ENCODE data around the gene PLBD2.

The PLBD2 gene

GRCh38 chr12:113396200-113396599, 37.8 kb downstream of the PLBD2 start:
- no peak for ATAC-seq
- DNase-seq = no peak

- no peak for DNase-seq
- ATAC-seq = no peak
Observed at GRCh38 chr12:113396828-113397496, 38.6 kb downstream of the PLBD2 start.

GRCh38 chr12:113397497-113398197, 39.3 kb downstream of the PLBD2 start:
- DNase-seq = no peak
- ATAC-seq = no peak

- ATAC-seq (no peak), DNase-seq (no peak)
Observed at GRCh38 chr12:113398346-113399290, 40.2 kb downstream of the PLBD2 start.

GRCh38 chr12:113399490-113399889, 41.1 kb downstream of the PLBD2 start:
- DNase-seq (no peak), ATAC-seq (no peak)

- DNase-seq (no peak), ATAC-seq (no peak)
Observed at GRCh38 chr12:113400362-113400761, 42.0 kb downstream of the PLBD2 start.

GRCh38 chr12:113401066-113402000, 42.9 kb downstream of the PLBD2 start:
- ATAC-seq (no peak), DNase-seq (no peak)

- ATAC-seq = no peak
- DNase-seq = no peak
Observed at GRCh38 chr12:113402586-113403260, 44.3 kb downstream of the PLBD2 start.

GRCh38 chr12:113403435-113404415, 45.3 kb downstream of the PLBD2 start, which contains the start of gene SDS:
SDS (minus strand) TSS chr12:113403887; CDS start chr12:113399708, 4,179 bp downstream.
- ATAC-seq (peak; percentile 28), DNase-seq (no peak)

GRCh38 chr12:113405694-113406093, 47.3 kb downstream of the PLBD2 start:
- ATAC-seq (no peak), DNase-seq (no peak)

GRCh38 chr12:113407931-113408600, 49.7 kb downstream of the PLBD2 start:
- ATAC-seq = no peak
- no peak for DNase-seq

GRCh38 chr12:113408756-113409298, 50.4 kb downstream of the PLBD2 start:
- no peak for ATAC-seq

GRCh38 chr12:113409462-113410124, 51.2 kb downstream of the PLBD2 start:
- ATAC-seq (no peak), DNase-seq (no peak)

More at GRCh38 chr12:113408756-113409298, 50.4 kb downstream of the PLBD2 start:
- DNase-seq = no peak

GRCh38 chr12:113413488-113413939, 55.1 kb downstream of the PLBD2 start:
- DNase-seq = no peak
- ATAC-seq = no peak

- ATAC-seq (no peak), DNase-seq (no peak)
Observed at GRCh38 chr12:113414519-113415038, 56.2 kb downstream of the PLBD2 start.

GRCh38 chr12:113416091-113416754, 57.8 kb downstream of the PLBD2 start:
- ATAC-seq = no peak
- no peak for DNase-seq

- no peak for ATAC-seq
Observed at GRCh38 chr12:113418213-113418879, 60.0 kb downstream of the PLBD2 start.

More at GRCh38 chr12:113418213-113418879, 60.0 kb downstream of the PLBD2 start:
- no peak for DNase-seq
